GM19351 (cell line): Measurements from ENCODE around the gene ACVRL1.

Experiments used
- ATAC-seq: cut with Tn5 transposase; IDR thresholded peaks from one replicate; pipeline ENCODE4 v1.9.1; 2021; ENCODE audit warnings: mild to moderate bottlenecking, moderate library complexity; ENCODE audit not compliant: unreplicated experiment

The ACVRL1 gene

GRCh38 chr12:51896236-51896635 is 11.1 kb upstream of the ACVRL1 start:
- ATAC-seq, result no peak

- no peak for ATAC-seq
These were observed 10.1 kb upstream of the ACVRL1 start for GRCh38 chr12:51897181-51897580.

- ATAC-seq, result no peak
These were observed 8.8 kb upstream of the ACVRL1 start for GRCh38 chr12:51898506-51898905.

GRCh38 chr12:51898937-51899336 is 8.4 kb upstream of the ACVRL1 start:
- no peak for ATAC-seq

GRCh38 chr12:51900323-51900889 is 6.9 kb upstream of the ACVRL1 start:
- no peak for ATAC-seq

GRCh38 chr12:51901121-51901817 is 6.0 kb upstream of the ACVRL1 start:
- ATAC-seq, result no peak

- ATAC-seq, result no peak
These were observed 5.4 kb upstream of the ACVRL1 start for GRCh38 chr12:51901881-51902280.

GRCh38 chr12:51904951-51905470 is 2.3 kb upstream of the ACVRL1 start:
- ATAC-seq, result no peak

GRCh38 chr12:51905471-51906429 is 1.6 kb upstream of the ACVRL1 start:
- no peak for ATAC-seq

- no peak for ATAC-seq
These were observed 748 bp upstream of the ACVRL1 start for GRCh38 chr12:51906430-51907082.

GRCh38 chr12:51907856-51908425 is 637 bp downstream of the ACVRL1 start:
- ATAC-seq, result no peak

GRCh38 chr12:51908876-51909592 is 1.7 kb downstream of the ACVRL1 start:
- no peak for ATAC-seq

- no peak for ATAC-seq
These were observed 2.9 kb downstream of the ACVRL1 start for GRCh38 chr12:51910168-51910567.

GRCh38 chr12:51910691-51911090 is 3.4 kb downstream of the ACVRL1 start:
- ATAC-seq, result no peak

GRCh38 chr12:51911307-51911706 is 4.0 kb downstream of the ACVRL1 start:
- ATAC-seq, result no peak

GRCh38 chr12:51911788-51912711 is 4.7 kb downstream of the ACVRL1 start:
- ATAC-seq, result no peak

GRCh38 chr12:51913071-51914033 is 6.0 kb downstream of the ACVRL1 start:
- no peak for ATAC-seq
